Panc1 (cell line): Measurements from ENCODE around the gene GIPC3. TPM values are rescaled to one million over a fixed set of nuclear protein-coding genes. Genes with fewer than 3 reads are reported as not detected.

Experiments used
- ATAC-seq: fragments of 200-7000 bp; cut with Tn5 transposase; 2 replicates; pipeline ENCODE4 v1.9.1; 2020; ENCODE audit warnings: mild to moderate bottlenecking, moderate library complexity
- BruUV-seq: library from RNA; stranded (reverse); fragments of 400-500 nt; replicated peaks from 2 replicates; lab custom pipeline; 2021; lab: Mats Ljungman, UMichigan
- CTCF ChIA-PET: fragments of 300-600 bp; sonication (Branson Sonifier 250); formaldehyde crosslinking; loops from one replicate; lab custom pipeline; 2022; ENCODE audit warnings: antibody characterized with exemption; lab: Charles Lee
- POLR2A ChIA-PET: fragments of 300-600 bp; sonication (Branson Sonifier 250); formaldehyde crosslinking; loops from one replicate; lab custom pipeline; 2022; ENCODE audit warnings: antibody characterized with exemption; lab: Charles Lee
- DNase-seq: peaks from one replicate; pipeline ENCODE4 v3.0.0-alpha.2; 2010; ENCODE audit warnings: low read depth, low spot score
- H3K27ac ChIP-seq: 2 replicates; pipeline ENCODE4 v1.5.1; 2011; ENCODE audit warnings: mild to moderate bottlenecking, low read length, inconsistent platforms
- H3K27me3 ChIP-seq: fragments of 200-500 bp; sonication (Bioruptor generic); 2 replicates; pipeline ENCODE4 v1.6.0; 2014; ENCODE audit warnings: low read length, inconsistent platforms; ENCODE audit not compliant: control insufficient read depth, insufficient read depth
- H3K36me3 ChIP-seq: fragments of 200-500 bp; sonication (Bioruptor generic); 2 replicates; pipeline ENCODE4 v1.5.1; 2014; ENCODE audit warnings: inconsistent platforms, mild to moderate bottlenecking, low read length, moderate library complexity; ENCODE audit not compliant: control insufficient read depth, insufficient read depth
- H3K4me1 ChIP-seq: 2 replicates; pipeline ENCODE4 v1.5.1; 2011; ENCODE audit warnings: inconsistent platforms, mild to moderate bottlenecking, low read length, moderate library complexity; ENCODE audit not compliant: control insufficient read depth, insufficient read depth
- H3K4me3 ChIP-seq, 2 experiments: 2 replicates each; pipeline ENCODE4 v1.5.1; 2011 to 2012; ENCODE audit warnings: low read depth in 2 of 2, low read length in 2 of 2, mild to moderate bottlenecking in 2 of 2, inconsistent platforms in 1 of 2, moderate library complexity in 1 of 2
- H3K9me3 ChIP-seq: fragments of 200-500 bp; sonication (Bioruptor generic); 2 replicates; pipeline ENCODE4 v1.5.1; 2014; ENCODE audit warnings: low read depth, mild to moderate bottlenecking, inconsistent platforms, low read length, moderate library complexity; ENCODE audit not compliant: control insufficient read depth, insufficient read depth
- POLR2AphosphoS5 ChIP-seq: IDR thresholded peaks from 2 replicates; pipeline ENCODE4 v1.6.1; 2012; ENCODE audit warnings: mild to moderate bottlenecking, low read depth, low read length, moderate library complexity
- SIN3A ChIP-seq: IDR thresholded peaks from 2 replicates; pipeline ENCODE4 v1.6.1; 2012; ENCODE audit warnings: low read depth, mild to moderate bottlenecking, low read length, moderate library complexity, borderline replicate concordance; ENCODE audit not compliant: insufficient read depth
- TCF7L2 ChIP-seq: IDR thresholded peaks from 2 replicates; pipeline ENCODE4 v1.6.1; 2011; ENCODE audit warnings: mild to moderate bottlenecking, low read depth, low read length, inconsistent platforms
- in situ Hi-C: cut with HindIII; loops from 2 replicates; pipeline ENCODE4 v1.10.0; 2016; ENCODE audit warnings: low sequenced_read_pairs, low pct_unique_long_range_greater_than_20kb
- intact Hi-C: fragments of 100-400 bp; cut with micrococcal nuclease; formaldehyde crosslinking; loops from one replicate; pipeline ENCODE4 v1.10.0; 2022; ENCODE audit not compliant: unreplicated experiment
- total RNA-seq: library from RNA; stranded (reverse); gene quantifications from one replicate; pipeline ENCODE4 v1.2.1, GENCODE V29; 2021; ENCODE audit not compliant: unreplicated experiment
- TF ChIP-seq, protein P1 (sequence below), 2 experiments: IDR thresholded peaks; 2 replicates each; pipeline ENCODE4 v1.6.1; 2011 to 2012; ENCODE audit warnings: low read depth in 2 of 2, control low read depth in 1 of 2, low read length in 1 of 2, mild to moderate bottlenecking in 1 of 2, moderate library complexity in 1 of 2; ENCODE audit not compliant: insufficient read depth in 1 of 2
- TF ChIP-seq, protein P2 (sequence below): fragments of 450-650 bp; IDR thresholded peaks from 2 replicates; pipeline ENCODE4 v1.5.1; 2017; ENCODE audit warnings: mild to moderate bottlenecking

Gene GIPC3
- total RNA-seq, 1 experiment from 2014 or later, result 0.92 TPM

DNA sequence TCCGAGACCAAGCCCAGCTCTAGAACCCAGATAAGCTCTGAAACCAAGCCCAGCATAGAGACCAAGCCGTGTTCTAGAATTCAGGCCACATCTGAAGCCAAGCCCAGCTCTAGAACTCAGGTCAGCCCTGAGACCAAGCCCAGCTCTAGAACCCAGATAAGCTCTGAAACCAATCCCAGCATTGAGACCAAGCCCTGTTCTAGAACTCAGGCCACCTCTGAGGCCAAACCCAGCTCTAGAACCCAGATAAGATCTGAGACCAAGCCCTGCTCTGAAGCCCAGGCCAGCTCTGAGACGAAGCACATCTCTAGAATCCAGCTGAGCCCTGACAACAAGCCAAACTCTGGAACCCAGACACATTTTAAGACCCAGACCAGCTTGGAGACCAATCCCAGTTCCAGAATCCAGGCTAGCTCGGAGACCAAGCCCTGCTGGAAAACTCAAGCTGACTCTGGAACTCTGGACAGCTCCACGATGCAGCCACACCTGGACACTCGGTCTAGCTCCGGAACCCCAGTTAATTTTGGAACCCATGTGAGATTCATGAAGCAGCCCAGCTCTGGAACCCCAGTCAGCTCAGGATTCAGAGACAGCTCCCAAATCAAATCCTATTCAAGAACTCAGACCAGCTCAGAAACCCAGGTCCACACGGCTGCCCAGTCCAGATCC, 5.8 kb downstream of the GIPC3 start:
- no peak for TF ChIP-seq TCF7L2
- no peak for TF ChIP-seq SIN3A
- TF ChIP-seq, protein P1, sequence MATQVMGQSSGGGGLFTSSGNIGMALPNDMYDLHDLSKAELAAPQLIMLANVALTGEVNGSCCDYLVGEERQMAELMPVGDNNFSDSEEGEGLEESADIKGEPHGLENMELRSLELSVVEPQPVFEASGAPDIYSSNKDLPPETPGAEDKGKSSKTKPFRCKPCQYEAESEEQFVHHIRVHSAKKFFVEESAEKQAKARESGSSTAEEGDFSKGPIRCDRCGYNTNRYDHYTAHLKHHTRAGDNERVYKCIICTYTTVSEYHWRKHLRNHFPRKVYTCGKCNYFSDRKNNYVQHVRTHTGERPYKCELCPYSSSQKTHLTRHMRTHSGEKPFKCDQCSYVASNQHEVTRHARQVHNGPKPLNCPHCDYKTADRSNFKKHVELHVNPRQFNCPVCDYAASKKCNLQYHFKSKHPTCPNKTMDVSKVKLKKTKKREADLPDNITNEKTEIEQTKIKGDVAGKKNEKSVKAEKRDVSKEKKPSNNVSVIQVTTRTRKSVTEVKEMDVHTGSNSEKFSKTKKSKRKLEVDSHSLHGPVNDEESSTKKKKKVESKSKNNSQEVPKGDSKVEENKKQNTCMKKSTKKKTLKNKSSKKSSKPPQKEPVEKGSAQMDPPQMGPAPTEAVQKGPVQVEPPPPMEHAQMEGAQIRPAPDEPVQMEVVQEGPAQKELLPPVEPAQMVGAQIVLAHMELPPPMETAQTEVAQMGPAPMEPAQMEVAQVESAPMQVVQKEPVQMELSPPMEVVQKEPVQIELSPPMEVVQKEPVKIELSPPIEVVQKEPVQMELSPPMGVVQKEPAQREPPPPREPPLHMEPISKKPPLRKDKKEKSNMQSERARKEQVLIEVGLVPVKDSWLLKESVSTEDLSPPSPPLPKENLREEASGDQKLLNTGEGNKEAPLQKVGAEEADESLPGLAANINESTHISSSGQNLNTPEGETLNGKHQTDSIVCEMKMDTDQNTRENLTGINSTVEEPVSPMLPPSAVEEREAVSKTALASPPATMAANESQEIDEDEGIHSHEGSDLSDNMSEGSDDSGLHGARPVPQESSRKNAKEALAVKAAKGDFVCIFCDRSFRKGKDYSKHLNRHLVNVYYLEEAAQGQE (IDR thresholded peaks at IDR 0.05; ENCODE audit: insufficient read depth in 1 of 2, low read depth in 2 of 2, low read length in 1 of 2), result no peak
- TF ChIP-seq POLR2AphosphoS5, result no peak
- TF ChIP-seq, protein P2, sequence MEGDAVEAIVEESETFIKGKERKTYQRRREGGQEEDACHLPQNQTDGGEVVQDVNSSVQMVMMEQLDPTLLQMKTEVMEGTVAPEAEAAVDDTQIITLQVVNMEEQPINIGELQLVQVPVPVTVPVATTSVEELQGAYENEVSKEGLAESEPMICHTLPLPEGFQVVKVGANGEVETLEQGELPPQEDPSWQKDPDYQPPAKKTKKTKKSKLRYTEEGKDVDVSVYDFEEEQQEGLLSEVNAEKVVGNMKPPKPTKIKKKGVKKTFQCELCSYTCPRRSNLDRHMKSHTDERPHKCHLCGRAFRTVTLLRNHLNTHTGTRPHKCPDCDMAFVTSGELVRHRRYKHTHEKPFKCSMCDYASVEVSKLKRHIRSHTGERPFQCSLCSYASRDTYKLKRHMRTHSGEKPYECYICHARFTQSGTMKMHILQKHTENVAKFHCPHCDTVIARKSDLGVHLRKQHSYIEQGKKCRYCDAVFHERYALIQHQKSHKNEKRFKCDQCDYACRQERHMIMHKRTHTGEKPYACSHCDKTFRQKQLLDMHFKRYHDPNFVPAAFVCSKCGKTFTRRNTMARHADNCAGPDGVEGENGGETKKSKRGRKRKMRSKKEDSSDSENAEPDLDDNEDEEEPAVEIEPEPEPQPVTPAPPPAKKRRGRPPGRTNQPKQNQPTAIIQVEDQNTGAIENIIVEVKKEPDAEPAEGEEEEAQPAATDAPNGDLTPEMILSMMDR, result no peak
- Histone ChIP-seq H3K4me1 (no peaks in the 10 kb centered on the region), H3K4me3 (no peak overlapping the region), H3K36me3 (no peaks in the 10 kb centered on the region), H3K27me3 (no peaks in the 10 kb centered on the region), H3K27ac (no peak overlapping the region), H3K9me3 (no peaks in the 10 kb centered on the region)
- in situ Hi-C loops, result no loop called here
- BruUV-seq, result no TSS peak
- DNase-seq (no peak), ATAC-seq (no peak)
- ChIA-PET POLR2A (interaction anchor here (0.7 kb wide), 1 partner anchor 1120 kb away, joined by 3 read pairs; no protein-coding TSS in a partner anchor), CTCF (no interaction called here)
- intact Hi-C loops, result no loop called here

GRCh38 chr19:3591876-3592613, 6.8 kb downstream of the GIPC3 start:
- no peaks in the 10 kb centered on the region for H3K36me3 ChIP-seq
- POLR2A ChIA-PET, result no interaction called here
- H3K27me3 ChIP-seq, result no peaks in the 10 kb centered on the region
- no TSS peak for BruUV-seq
- H3K4me1 ChIP-seq, result no peaks in the 10 kb centered on the region
- TF ChIP-seq, protein P2, result no peak
- no peak for TF ChIP-seq SIN3A
- no peak for TF ChIP-seq TCF7L2
- H3K4me3 ChIP-seq, result no peak overlapping the region
- no peak for ATAC-seq
- in situ Hi-C loops (no loop called here), intact Hi-C loops (no loop called here)
- H3K27ac ChIP-seq, result no peak overlapping the region
- no peaks in the 10 kb centered on the region for H3K9me3 ChIP-seq
- CTCF ChIA-PET, result interaction anchor here (1.0 kb wide), 1 partner anchor 16 kb away, joined by 4 read pairs; no protein-coding TSS in a partner anchor
- DNase-seq, result no peak
